OCI-LY1 (cell line): Measurements from ENCODE around the gene UFC1.
A peak's percentile ranks its signal among the peaks of the same experiment; 100 is the strongest.

Source experiments
- H2AFZ ChIP-seq: fragments of 200-600 bp; sonication (generic), shearing (Covaris generic); 2 replicates; pipeline ENCODE4 v1.6.0; 2014; ENCODE audit warnings: antibody characterized with exemption, mild to moderate bottlenecking, low read length
- H3F3A ChIP-seq: fragments of 200-600 bp; sonication (generic), shearing (Covaris generic); 2 replicates; pipeline ENCODE4 v1.6.0; 2014; ENCODE audit warnings: mild to moderate bottlenecking, antibody characterized with exemption, low read length, moderate library complexity; ENCODE audit not compliant: insufficient read depth
- H3K27ac ChIP-seq: fragments of 200-600 bp; sonication (generic); 2 replicates; pipeline ENCODE4 v1.5.1; 2014; ENCODE audit warnings: low read length, mixed run types, mild to moderate bottlenecking, low read depth; ENCODE audit not compliant: poor library complexity, severe bottlenecking
- H3K27me3 ChIP-seq: fragments of 200-600 bp; sonication (generic); 2 replicates; pipeline ENCODE4 v1.6.0; 2014; ENCODE audit warnings: antibody characterized with exemption, mild to moderate bottlenecking, low read length, moderate library complexity; ENCODE audit not compliant: insufficient read depth
- H3K36me3 ChIP-seq: fragments of 200-600 bp; sonication (generic); 2 replicates; pipeline ENCODE4 v1.6.1; 2014; ENCODE audit warnings: mild to moderate bottlenecking, antibody characterized with exemption, low read length, moderate library complexity, mixed read lengths; ENCODE audit not compliant: insufficient read depth
- H3K4me1 ChIP-seq: fragments of 200-600 bp; sonication (generic); 2 replicates; pipeline ENCODE4 v1.5.1; 2014; ENCODE audit warnings: mild to moderate bottlenecking, low read length, moderate library complexity; ENCODE audit not compliant: insufficient read depth, severe bottlenecking
- H3K4me2 ChIP-seq: fragments of 200-600 bp; sonication (generic), shearing (Covaris generic); 2 replicates; pipeline ENCODE4 v1.6.1; 2014; ENCODE audit warnings: low read length
- H3K4me3 ChIP-seq: fragments of 200-600 bp; sonication (generic); 2 replicates; pipeline ENCODE4 v1.5.1; 2014; ENCODE audit warnings: low read length, low read depth, mild to moderate bottlenecking, mixed read lengths; ENCODE audit not compliant: poor library complexity, severe bottlenecking
- H3K79me2 ChIP-seq: fragments of 200-600 bp; shearing (Covaris generic); 2 replicates; pipeline ENCODE4 v1.6.1; 2016; ENCODE audit warnings: mixed run types, low read length, mixed read lengths; ENCODE audit not compliant: insufficient read depth
- H3K9ac ChIP-seq: fragments of 200-600 bp; sonication (generic), shearing (Covaris generic); 2 replicates; pipeline ENCODE4 v1.6.1; 2014; ENCODE audit warnings: mild to moderate bottlenecking, low read length, mixed read lengths
- H3K9me2 ChIP-seq: fragments of 200-600 bp; sonication (generic), shearing (Covaris generic); 2 replicates; pipeline ENCODE4 v1.6.1; 2014; ENCODE audit warnings: low read depth, mild to moderate bottlenecking, low read length, mixed read lengths
- H3K9me3 ChIP-seq: fragments of 200-600 bp; shearing (Covaris generic); 2 replicates; pipeline ENCODE4 v1.6.1; 2014; ENCODE audit warnings: low read length, mixed read lengths
- H4K20me1 ChIP-seq: fragments of 200-600 bp; sonication (generic), shearing (Covaris generic); 2 replicates; pipeline ENCODE4 v1.6.0; 2016; ENCODE audit warnings: mild to moderate bottlenecking, low read length; ENCODE audit not compliant: insufficient read depth
- CTCF ChIP-seq: fragments of 200-600 bp; sonication (generic), shearing (Covaris generic); IDR thresholded peaks from 2 replicates; pipeline ENCODE4 v1.5.1; 2017; ENCODE audit warnings: mild to moderate bottlenecking, antibody characterized with exemption, low read length, moderate library complexity, mixed read lengths
- EZH2 ChIP-seq: fragments of 200-600 bp; sonication (generic), shearing (Covaris generic); IDR thresholded peaks from 2 replicates; pipeline ENCODE4 v1.8.0; 2017; ENCODE audit warnings: borderline replicate concordance, mixed run types, mild to moderate bottlenecking, antibody characterized with exemption, low read length, moderate library complexity, mixed read lengths

UFC1 gene

DNA sequence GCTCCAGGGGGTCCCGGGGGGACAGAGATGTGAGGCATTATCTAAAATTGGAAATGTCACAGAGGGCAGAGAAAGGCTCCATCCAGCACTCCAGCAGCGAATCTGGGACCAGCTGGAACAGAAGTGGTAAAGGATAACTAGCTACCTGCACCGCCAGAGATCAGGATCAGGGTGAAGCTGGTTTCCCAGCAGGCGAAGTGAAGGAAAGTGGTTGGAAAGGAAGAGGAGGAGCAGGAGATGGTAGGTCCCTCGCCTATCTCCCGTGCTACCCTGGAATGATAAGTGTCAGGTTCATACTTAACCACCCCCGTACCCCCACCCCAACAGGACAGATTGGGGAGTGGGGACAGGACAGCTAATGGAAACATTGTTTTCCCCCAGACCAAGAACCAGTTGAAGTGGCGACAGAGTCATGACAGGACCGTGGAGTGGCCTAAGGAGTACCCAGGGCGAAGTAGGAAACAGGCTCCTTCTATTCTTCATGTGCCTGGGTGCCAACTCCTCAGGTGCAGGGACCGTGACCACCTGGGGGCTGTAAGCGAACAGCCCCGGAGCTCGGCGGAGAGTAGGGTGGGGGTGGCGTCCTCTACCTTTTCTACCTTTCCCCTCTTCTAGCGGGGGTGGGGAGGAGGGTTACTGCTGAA, 22.8 kb downstream of the UFC1 start:
- Histone ChIP-seq H3K4me1 (peaks cover 31% of the 10 kb centered on the region), H3K4me3 (peak overlapping the region; percentile 74), H2AFZ (no peak overlapping the region), H4K20me1 (no peaks in the 10 kb centered on the region), H3F3A (no peaks in the 10 kb centered on the region), H3K27me3 (no peaks in the 10 kb centered on the region), H3K9ac (peak overlapping the region; percentile 70), H3K36me3 (peaks cover 38% of the 10 kb centered on the region), H3K4me2 (peak overlapping the region; percentile 97), H3K9me2 (no peaks in the 10 kb centered on the region), H3K9me3 (no peaks in the 10 kb centered on the region), H3K79me2 (no peaks in the 10 kb centered on the region), H3K27ac (peak overlapping the region; percentile 83)
- TF ChIP-seq CTCF (no peak), EZH2 (no peak)

- peak within 1 kb of the TSS; percentile 83 for H3K27ac ChIP-seq
Measured at GRCh38 chr1:161177112-161177935, 23.5 kb downstream of the UFC1 start, which contains the start of gene B4GALT3. B4GALT3 (minus strand) TSS chr1:161177507; CDS start chr1:161176060, 1,447 bp downstream.

GRCh38 chr1:161177936-161178244, 24.1 kb downstream of the UFC1 start:
- H2AFZ ChIP-seq: peak overlapping the region; percentile 87; the same call in 1 of the 2 replicates
- no peaks in the 10 kb centered on the region for H3K9me2 ChIP-seq
- peaks cover 36% of the 10 kb centered on the region for H3K4me1 ChIP-seq
- peak overlapping the region; percentile 83 for H3K27ac ChIP-seq
- no peaks in the 10 kb centered on the region for H3K27me3 ChIP-seq
- peaks cover 25% of the 10 kb centered on the region for H3K36me3 ChIP-seq
- H3K9ac ChIP-seq: peak overlapping the region; percentile 70
- H3K9me3 ChIP-seq: no peaks in the 10 kb centered on the region
- no peaks in the 10 kb centered on the region for H4K20me1 ChIP-seq
- no peaks in the 10 kb centered on the region for H3F3A ChIP-seq
- TF ChIP-seq EZH2: no peak
- TF ChIP-seq CTCF: no peak
- H3K79me2 ChIP-seq: no peaks in the 10 kb centered on the region
- H3K4me2 ChIP-seq: peak overlapping the region; percentile 97
- H3K4me3 ChIP-seq: peak overlapping the region; percentile 74

More at GRCh38 chr1:161177112-161177935, 23.5 kb downstream of the UFC1 start, which contains the start of gene B4GALT3:
- Histone ChIP-seq H3K27me3 (no peaks in the 10 kb centered on the region), H3K4me3 (peak within 1 kb of the TSS; percentile 74), H3F3A (no peaks in the 10 kb centered on the region), H4K20me1 (no peaks in the 10 kb centered on the region), H3K9me3 (no peaks in the 10 kb centered on the region), H3K36me3 (peaks cover 31% of the 10 kb centered on the region), H3K79me2 (no peaks in the 10 kb centered on the region), H2AFZ (peak within 1 kb of the TSS; percentile 87; the same call in 1 of the 2 replicates), H3K4me2 (peak within 1 kb of the TSS; percentile 97), H3K9ac (peak within 1 kb of the TSS; percentile 70), H3K4me1 (peaks cover 34% of the 10 kb centered on the region), H3K9me2 (no peaks in the 10 kb centered on the region)
- TF ChIP-seq EZH2 (no peak), CTCF (peak; percentile 58)
